Mucosa of stomach (tissue), 1 donor: Measurements from ENCODE around the gene NEDD8.

Source experiments
- H3K27me3 ChIP-seq: one replicate; pipeline ENCODE4 v1.7.0; 2013; ENCODE audit warnings: mild to moderate bottlenecking, low read length; ENCODE audit not compliant: control insufficient read depth, insufficient read depth
- H3K36me3 ChIP-seq: one replicate; pipeline ENCODE4 v1.7.0; 2013; ENCODE audit warnings: low read length; ENCODE audit not compliant: control insufficient read depth, insufficient read depth
- H3K4me1 ChIP-seq: one replicate; pipeline ENCODE4 v1.7.0; 2013; ENCODE audit warnings: mild to moderate bottlenecking, low read length; ENCODE audit not compliant: control insufficient read depth, insufficient read depth
- H3K4me3 ChIP-seq: one replicate; pipeline ENCODE4 v1.7.0; 2013; ENCODE audit warnings: low read length
- H3K9ac ChIP-seq: one replicate; pipeline ENCODE4 v1.7.0; 2013; ENCODE audit warnings: mild to moderate bottlenecking, low read length, moderate library complexity
- H3K9me3 ChIP-seq: one replicate; pipeline ENCODE4 v1.7.0; 2013; ENCODE audit warnings: mild to moderate bottlenecking, low read length, moderate library complexity; ENCODE audit not compliant: control insufficient read depth
- donor health status: Pancreatic carcinoma.

Gene NEDD8

DNA sequence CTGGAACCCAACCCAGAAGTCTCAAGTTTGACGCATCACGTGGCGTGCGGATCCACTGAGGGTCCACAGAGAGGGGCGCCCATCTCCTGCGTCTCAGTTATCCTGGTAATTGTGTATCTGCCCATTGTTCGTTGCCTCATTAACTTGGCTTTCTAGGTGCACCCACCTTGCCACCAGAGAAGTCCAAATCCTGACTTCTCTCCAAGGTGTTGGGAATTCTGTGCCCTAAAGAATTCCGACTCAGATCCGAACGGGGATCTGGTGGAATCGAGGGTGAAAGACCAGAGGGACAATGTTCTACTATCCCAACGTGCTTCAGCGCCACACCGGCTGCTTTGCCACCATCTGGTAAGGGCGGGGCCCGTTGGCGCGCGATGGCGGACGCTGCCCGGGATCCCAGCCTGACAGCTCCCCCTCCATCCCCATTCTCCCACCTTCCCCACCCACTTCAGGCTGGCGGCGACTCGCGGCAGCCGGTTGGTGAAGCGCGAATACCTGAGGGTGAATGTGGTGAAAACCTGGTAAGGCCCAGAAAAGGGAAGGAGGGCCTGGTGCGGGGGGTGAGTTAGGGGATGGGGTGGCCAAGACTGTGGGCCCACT, 59.8 kb downstream of the NEDD8 start:
- Histone ChIP-seq H3K9me3 (no peaks in the 10 kb centered on the region), H3K4me3 (no peak overlapping the region), H3K9ac (no peak overlapping the region), H3K4me1 (no peaks in the 10 kb centered on the region), H3K36me3 (no peaks in the 10 kb centered on the region), H3K27me3 (no peaks in the 10 kb centered on the region)

- Histone ChIP-seq H3K9me3 (no peaks in the 10 kb centered on the region), H3K4me1 (no peaks in the 10 kb centered on the region), H3K4me3 (no peak within 1 kb of the TSS), H3K9ac (no peak within 1 kb of the TSS), H3K36me3 (peaks cover 3% of the 10 kb centered on the region), H3K27me3 (no peaks in the 10 kb centered on the region)
Measured at GRCh38 chr14:24171422-24172260, 60.5 kb downstream of the NEDD8 start, which contains the start of gene REC8. TSS of gene REC8 (plus strand) at chr14:24172080. CDS start at chr14:24172553, 473 bp downstream.

DNA sequence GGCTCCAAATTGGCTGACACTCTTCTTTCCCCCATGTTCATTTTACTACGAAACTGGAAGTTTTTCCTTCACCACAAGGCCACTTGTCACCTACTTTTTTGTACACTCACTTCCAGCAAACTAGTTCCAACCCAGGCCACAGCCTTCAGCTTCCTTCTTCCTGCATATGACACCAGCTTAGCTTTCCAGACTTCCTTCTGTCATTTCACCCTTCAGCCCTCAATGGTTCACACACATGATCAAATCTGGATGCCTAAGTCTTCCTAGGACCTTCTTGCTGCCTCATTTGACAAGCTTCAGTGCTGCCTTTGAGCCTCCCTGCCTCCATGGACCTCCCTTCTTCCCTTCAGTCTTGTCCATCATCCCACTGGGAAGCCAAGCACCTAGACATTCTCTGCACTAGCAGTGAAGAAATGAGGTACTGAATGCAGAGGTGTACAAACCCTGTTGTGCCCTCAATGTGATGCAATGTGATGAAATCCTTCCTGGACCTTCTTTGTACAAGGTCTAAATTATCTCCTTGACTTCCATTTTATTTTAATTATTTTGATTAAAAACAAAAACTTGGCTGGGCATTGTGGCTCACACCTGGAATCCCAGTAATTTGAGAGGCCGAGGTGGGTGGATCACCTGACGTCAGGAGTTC, 64.6 kb downstream of the NEDD8 start:
- Histone ChIP-seq H3K4me3 (no peak overlapping the region), H3K36me3 (peaks cover 38% of the 10 kb centered on the region), H3K9me3 (no peaks in the 10 kb centered on the region), H3K9ac (no peak overlapping the region), H3K27me3 (no peaks in the 10 kb centered on the region), H3K4me1 (peaks cover 9% of the 10 kb centered on the region)
